Mucosa of stomach (tissue), 1 donor: ENCODE measurements around the gene HOXD12.
A peak's percentile ranks its signal among the peaks of the same experiment; 100 is the strongest.

Experiments
- H3K27me3 ChIP-seq: one replicate; pipeline ENCODE4 v1.7.0; 2013; ENCODE audit warnings: mild to moderate bottlenecking, low read length; ENCODE audit not compliant: control insufficient read depth, insufficient read depth
- H3K36me3 ChIP-seq: one replicate; pipeline ENCODE4 v1.7.0; 2013; ENCODE audit warnings: low read length; ENCODE audit not compliant: control insufficient read depth, insufficient read depth
- H3K4me1 ChIP-seq: one replicate; pipeline ENCODE4 v1.7.0; 2013; ENCODE audit warnings: mild to moderate bottlenecking, low read length; ENCODE audit not compliant: control insufficient read depth, insufficient read depth
- H3K4me3 ChIP-seq: one replicate; pipeline ENCODE4 v1.7.0; 2013; ENCODE audit warnings: low read length
- H3K9ac ChIP-seq: one replicate; pipeline ENCODE4 v1.7.0; 2013; ENCODE audit warnings: mild to moderate bottlenecking, low read length, moderate library complexity
- H3K9me3 ChIP-seq: one replicate; pipeline ENCODE4 v1.7.0; 2013; ENCODE audit warnings: mild to moderate bottlenecking, low read length, moderate library complexity; ENCODE audit not compliant: control insufficient read depth
- donor health status: Pancreatic carcinoma.

HOXD12 gene

DNA sequence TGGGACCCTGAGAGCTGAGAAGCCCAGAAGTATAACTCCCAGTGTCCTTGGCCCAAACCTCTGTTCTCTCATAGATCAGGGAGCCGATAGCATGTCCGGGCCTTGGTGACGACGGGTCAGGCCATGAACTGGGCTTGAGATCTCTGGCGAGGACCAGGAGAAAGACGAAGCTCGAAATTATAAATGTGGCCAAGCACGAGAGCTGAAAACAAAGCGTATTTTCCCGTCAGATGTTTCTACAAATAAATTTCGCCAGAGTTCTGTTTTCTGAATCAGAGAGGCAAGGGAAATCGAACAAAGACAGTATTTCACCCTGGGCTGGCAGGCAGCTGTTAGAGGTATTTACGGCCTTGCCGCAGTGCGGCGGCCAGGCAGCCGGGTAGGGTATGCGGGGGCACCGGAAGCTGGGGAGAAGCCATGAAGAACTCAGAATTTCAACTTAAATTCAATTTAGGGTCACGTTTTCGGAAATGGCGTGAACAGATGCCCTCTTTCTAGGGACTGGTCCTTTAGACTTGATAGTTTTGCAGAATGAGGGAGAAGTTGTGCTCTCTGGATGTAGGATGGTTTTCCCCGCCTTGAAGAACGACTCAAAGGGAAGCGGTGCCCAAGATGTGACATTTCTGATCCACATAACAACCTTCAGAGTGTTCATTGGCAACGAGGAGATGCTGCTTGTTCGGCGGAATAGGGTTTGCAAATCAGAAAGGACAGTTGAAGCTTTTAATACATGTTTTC is 39.5 kb downstream of the HOXD12 start:
- Histone ChIP-seq H3K27me3 (peaks cover 93% of the 10 kb centered on the region), H3K4me1 (peaks cover 13% of the 10 kb centered on the region), H3K36me3 (no peaks in the 10 kb centered on the region), H3K9ac (no peak overlapping the region), H3K4me3 (no peak overlapping the region), H3K9me3 (no peaks in the 10 kb centered on the region)

DNA sequence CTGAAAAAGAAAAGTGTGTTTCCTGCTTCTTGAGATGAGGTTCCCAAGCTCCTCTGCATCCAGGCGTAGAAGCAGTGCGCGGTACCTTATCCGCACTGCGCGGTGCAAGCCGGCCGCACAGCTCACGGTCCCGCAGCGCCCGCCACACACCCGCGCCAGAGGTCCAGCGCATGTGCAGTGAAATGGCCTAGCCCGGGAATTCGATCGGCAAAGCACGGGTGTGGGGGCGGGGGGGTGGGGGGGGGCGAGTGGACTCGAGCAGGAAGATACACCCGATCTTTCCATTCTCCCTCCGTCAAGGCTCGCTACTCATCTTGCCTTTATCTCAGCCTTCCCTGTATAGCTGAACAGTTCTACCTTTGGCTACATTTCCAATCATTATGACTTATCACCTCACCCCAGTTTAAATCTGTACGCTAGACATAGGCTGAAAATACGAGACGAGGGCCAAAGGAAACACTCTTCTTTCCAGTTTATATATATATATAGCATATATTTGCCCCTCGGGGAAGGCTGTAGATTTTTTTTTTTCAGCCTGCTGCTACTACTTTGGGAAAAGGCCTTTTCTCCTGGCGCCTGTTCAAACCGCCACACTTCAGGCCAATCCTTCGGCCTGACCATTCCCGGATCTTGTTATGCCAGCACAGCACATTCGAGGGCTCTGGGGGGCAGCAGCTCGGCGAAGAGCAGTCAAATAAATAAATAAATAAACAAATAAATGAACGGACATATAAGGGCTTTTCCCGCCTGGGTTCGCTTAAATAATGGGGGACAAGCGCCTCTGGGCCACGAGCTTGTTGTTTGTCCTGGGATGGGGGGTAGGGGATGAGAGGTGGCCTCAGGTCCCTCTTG is 40.3 kb downstream of the HOXD12 start:
- Histone ChIP-seq H3K36me3 (no peaks in the 10 kb centered on the region), H3K9ac (no peak overlapping the region), H3K4me1 (peaks cover 13% of the 10 kb centered on the region), H3K9me3 (no peaks in the 10 kb centered on the region), H3K4me3 (no peak overlapping the region), H3K27me3 (peaks cover 91% of the 10 kb centered on the region)

DNA sequence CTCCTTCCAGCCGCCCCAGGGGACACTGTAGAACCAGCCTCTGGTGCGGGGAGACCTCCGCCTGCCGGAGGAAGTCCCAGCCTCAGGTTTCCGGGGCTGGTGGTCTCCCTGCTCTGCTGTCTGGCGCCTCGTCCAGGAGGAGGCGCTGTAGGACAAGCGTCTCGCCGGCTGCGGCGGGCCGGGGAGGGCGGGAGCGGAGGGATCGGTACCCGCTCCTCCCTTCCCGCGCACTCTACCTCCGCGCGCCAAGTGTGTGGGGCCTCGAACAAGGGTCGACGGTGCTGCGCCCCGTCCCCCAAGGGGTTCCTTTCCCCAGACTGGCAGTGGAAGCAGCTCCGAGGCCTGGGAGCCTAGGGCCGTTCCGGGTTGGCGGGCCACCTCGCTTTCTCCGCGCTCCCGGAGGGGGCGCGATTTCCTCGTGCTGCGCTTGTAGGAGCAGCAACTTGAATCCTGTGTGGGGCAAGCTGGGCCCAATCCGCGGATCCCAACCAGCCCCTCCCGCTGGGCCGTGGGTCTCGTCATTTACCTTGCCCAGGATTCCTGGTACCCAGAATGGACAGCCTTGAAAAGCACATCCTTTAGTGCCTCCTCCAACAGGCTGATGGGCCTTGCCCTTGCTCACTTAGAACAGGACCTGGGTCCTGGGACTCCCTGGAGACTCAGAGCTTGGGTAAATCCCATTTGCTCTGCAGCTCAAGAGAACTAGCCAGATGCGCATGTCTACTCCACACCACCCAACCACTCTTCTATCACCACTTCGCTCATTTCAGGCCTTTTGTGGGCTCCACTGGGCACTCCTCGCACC is 41.1 kb downstream of the HOXD12 start:
- Histone ChIP-seq H3K4me3 (no peak overlapping the region), H3K36me3 (no peaks in the 10 kb centered on the region), H3K27me3 (peaks cover 89% of the 10 kb centered on the region), H3K4me1 (peaks cover 13% of the 10 kb centered on the region), H3K9me3 (no peaks in the 10 kb centered on the region), H3K9ac (peak overlapping the region; percentile 25)

DNA sequence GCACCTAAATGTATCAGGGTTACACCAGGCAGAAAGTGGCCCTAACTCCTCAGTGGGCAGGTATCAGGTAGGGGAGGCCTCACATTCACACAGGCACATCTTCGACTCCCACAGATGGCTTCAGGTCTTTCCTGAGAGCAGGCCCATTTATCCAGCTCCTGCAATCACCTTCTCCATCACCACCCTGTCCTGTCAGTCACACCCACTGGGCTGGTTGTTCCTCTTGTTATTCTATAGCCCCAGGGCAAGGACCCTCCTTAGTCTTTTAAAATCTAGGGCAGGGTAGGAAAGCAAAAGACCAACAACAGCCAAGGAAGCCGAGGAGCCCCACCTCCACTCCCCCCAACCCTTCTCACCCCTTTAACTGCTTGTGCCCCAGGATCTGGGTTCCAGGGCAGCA is 42.7 kb downstream of the HOXD12 start:
- Histone ChIP-seq H3K4me3 (no peak overlapping the region), H3K9ac (no peak overlapping the region), H3K9me3 (no peaks in the 10 kb centered on the region), H3K36me3 (no peaks in the 10 kb centered on the region), H3K27me3 (peaks cover 89% of the 10 kb centered on the region), H3K4me1 (peaks cover 8% of the 10 kb centered on the region)

DNA sequence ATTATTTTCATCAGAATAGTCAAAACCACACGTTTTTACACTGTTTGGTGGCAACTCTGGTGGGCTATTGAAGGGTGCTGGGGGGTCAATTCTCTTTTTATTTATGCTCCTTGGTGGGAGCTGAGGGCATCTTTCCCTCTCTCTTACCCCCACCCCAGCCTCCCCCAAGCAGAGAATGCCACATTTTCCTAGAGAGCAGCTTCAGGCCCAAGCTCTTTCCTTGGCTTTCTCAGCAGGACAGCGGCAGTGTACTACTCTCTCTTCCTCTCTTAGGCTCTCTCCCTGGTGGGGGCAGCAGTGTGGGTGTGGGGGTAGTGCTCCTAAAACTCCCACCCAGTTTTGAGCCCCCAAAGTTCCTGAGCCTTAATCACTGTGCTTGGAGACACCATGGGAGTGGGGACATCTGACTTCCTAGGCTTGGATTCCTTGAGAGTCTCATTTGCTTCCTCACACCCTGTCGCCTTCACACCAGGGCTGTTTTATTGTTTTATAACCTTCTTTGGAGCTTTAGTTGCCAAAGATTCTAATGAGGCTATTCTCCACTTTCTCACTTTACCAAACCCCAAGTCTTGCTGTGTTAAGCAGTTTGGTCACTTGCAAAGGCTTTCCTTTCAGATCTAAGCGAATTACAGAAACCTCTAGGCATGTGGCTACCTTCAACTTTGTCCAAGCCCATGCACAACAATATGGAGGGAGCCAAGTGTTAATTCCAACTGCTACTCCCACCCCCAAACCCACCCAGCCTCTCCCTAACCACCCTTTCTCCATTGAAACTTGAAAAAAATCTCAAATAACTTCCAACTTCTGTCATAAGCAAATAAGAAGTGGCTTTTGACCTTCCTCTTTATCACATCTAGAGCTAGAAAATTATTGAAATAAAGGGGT is 45.7 kb downstream of the HOXD12 start:
- H3K36me3 ChIP-seq: no peaks in the 10 kb centered on the region
- H3K27me3 ChIP-seq: peaks cover 90% of the 10 kb centered on the region
- no peak overlapping the region for H3K4me3 ChIP-seq
- no peak overlapping the region for H3K9ac ChIP-seq
- no peaks in the 10 kb centered on the region for H3K9me3 ChIP-seq
- peaks cover 6% of the 10 kb centered on the region for H3K4me1 ChIP-seq

DNA sequence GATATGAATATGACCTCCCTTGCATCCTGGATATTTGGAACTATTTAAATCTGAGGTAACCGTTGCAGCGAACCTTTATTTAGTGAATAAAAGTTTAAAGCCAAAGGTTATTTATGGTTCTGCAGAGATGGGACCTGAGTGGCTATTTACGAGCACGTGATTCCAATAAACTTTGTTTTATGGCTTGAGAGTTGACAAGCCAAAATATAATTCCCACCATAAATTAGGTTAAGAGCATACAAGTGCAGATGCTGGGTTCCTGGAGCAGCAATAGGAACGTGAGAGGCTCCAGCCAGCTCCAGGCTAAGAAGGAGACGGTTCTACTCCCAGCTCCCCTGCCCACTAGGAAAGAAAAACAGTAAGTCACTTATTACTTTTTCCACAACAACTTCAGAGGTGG is 46.5 kb downstream of the HOXD12 start:
- no peak overlapping the region for H3K9ac ChIP-seq
- H3K9me3 ChIP-seq: no peaks in the 10 kb centered on the region
- no peaks in the 10 kb centered on the region for H3K4me1 ChIP-seq
- H3K27me3 ChIP-seq: peaks cover 90% of the 10 kb centered on the region
- H3K36me3 ChIP-seq: no peaks in the 10 kb centered on the region
- no peak overlapping the region for H3K4me3 ChIP-seq

DNA sequence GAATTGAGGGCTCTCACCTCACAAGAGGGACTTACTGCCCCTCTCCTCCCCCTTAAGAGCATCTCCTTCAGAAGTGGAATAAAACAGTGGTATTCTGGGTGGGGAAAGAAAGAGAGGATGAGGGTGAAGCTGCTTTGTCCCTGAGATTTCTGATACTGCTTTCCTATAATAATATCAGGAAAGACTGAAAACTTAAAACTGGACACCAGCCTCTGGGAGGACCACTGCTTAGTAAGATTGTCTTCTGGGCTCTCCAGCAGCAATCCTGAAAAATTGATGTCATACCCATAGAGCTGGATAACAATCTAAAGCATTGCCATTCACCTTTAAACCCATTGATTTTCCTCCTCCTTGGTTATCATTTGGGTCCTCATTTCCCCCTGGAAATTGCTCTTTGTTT is 47.0 kb downstream of the HOXD12 start:
- Histone ChIP-seq H3K4me3 (no peak overlapping the region), H3K9ac (no peak overlapping the region)

DNA sequence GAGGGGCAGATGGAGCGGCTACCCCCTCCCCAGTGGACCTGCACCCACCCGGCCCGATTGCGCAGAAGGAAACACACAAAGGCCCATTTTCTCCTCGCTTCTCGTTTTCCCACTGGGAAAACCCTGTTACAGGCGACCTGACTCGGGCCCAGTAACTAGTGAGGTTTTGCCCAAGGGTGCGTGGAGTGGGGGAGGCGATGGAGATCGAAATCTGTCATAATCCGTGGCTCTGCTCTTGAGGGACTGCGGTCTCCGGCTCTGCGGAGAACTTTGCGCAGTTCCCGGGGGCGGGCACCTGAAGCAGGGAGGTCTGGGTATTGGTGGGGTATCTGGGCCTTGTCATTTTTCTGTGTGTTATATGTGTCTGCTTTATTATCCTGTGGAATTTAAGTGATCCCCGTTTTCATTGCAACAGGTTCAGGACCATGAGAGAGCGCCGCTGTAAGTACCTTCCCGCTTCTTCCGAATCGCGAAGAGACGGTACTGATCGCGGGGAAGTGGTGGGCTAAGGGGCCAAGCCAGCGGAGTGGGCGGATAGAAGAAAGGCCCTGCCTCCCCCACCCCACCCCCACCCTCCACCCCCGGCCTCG is 47.7 kb downstream of the HOXD12 start:
- peaks cover 90% of the 10 kb centered on the region for H3K27me3 ChIP-seq
- no peaks in the 10 kb centered on the region for H3K36me3 ChIP-seq
- H3K4me3 ChIP-seq: no peak overlapping the region
- no peaks in the 10 kb centered on the region for H3K9me3 ChIP-seq
- H3K9ac ChIP-seq: no peak overlapping the region
- no peaks in the 10 kb centered on the region for H3K4me1 ChIP-seq

More for the DNA sequence above, 47.0 kb downstream of the HOXD12 start:
- Histone ChIP-seq H3K9me3 (no peaks in the 10 kb centered on the region), H3K4me1 (no peaks in the 10 kb centered on the region), H3K36me3 (no peaks in the 10 kb centered on the region), H3K27me3 (peaks cover 90% of the 10 kb centered on the region)

DNA sequence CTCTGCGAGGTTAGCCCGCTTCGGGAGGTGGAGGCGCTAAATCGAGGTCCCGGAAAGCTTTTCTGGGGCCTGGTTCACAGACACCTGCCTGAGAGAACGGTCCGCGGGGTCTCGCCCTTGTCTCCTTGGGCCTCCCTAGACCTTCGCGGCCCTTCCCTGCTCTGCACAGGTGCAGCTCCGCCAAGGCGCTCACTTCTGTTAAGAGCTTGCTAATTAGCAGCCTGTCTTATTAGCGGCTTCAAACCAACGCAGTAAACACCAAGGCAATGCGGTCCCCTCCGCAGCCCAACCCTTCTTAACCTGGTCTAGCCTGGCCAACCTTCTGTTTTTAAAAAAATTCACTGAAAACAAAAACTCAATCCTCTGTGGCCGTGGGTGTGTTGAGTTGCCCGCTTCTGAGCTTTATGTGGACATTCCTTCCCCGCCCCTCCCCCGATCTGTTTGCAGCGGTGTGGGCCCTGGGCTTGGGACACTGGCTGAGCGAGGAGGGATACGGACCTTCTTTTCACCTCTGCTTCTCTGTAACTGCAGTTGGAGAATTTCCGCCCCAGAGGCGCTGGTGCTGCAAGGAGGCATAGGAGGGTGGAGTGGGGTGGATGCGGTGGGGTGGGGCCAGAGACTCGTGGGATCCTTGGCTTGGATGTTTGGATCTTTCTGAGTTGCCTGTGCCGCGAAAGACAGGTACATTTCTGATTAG is 48.4 kb downstream of the HOXD12 start:
- Histone ChIP-seq H3K9me3 (no peaks in the 10 kb centered on the region), H3K27me3 (peaks cover 88% of the 10 kb centered on the region), H3K36me3 (no peaks in the 10 kb centered on the region), H3K4me1 (no peaks in the 10 kb centered on the region), H3K9ac (no peak overlapping the region), H3K4me3 (no peak overlapping the region)

DNA sequence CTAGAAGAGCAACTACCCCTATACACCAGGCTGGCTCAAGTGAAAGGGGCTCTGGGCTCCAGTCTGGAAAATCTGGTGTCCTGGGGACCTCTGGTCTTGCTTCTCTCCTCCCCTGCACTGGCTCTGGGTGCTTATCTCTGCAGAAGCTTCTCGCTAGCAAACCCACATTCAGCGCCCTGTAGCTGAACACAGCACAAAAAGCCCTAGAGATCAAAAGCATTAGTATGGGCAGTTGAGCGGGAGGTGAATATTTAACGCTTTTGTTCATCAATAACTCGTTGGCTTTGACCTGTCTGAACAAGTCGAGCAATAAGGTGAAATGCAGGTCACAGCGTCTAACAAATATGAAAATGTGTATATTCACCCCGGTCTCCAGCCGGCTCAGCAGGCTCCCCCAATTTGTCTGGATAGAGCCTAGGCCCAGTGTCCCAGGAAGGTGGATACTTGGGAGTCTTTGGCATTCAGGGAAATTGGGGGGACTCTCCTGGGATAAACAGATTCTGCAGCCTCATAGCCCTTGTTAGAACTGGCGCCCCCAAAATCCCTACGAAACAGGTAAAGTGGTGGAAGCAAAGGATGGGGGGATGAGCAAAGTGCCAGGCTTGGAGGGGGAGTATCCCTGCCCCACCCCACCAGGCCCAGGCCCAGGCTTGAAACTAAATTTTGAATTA is 49.3 kb downstream of the HOXD12 start:
- Histone ChIP-seq H3K9ac (no peak overlapping the region), H3K4me1 (no peaks in the 10 kb centered on the region), H3K4me3 (no peak overlapping the region), H3K27me3 (peaks cover 90% of the 10 kb centered on the region), H3K9me3 (no peaks in the 10 kb centered on the region), H3K36me3 (no peaks in the 10 kb centered on the region)
